ENCODE measurements around the gene CERK.

GRCh38 chr22:46726066-46726985 lies 11.7 kb downstream of the CERK start:
- TF ChIP-seq, protein P1, sequence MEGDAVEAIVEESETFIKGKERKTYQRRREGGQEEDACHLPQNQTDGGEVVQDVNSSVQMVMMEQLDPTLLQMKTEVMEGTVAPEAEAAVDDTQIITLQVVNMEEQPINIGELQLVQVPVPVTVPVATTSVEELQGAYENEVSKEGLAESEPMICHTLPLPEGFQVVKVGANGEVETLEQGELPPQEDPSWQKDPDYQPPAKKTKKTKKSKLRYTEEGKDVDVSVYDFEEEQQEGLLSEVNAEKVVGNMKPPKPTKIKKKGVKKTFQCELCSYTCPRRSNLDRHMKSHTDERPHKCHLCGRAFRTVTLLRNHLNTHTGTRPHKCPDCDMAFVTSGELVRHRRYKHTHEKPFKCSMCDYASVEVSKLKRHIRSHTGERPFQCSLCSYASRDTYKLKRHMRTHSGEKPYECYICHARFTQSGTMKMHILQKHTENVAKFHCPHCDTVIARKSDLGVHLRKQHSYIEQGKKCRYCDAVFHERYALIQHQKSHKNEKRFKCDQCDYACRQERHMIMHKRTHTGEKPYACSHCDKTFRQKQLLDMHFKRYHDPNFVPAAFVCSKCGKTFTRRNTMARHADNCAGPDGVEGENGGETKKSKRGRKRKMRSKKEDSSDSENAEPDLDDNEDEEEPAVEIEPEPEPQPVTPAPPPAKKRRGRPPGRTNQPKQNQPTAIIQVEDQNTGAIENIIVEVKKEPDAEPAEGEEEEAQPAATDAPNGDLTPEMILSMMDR (conservative IDR thresholded peaks at IDR 0.05 in 1 of 2, IDR thresholded peaks at IDR 0.05 in 1 of 2; ENCODE audit: extremely low read depth in 1 of 2, insufficient read depth in 1 of 2, low read depth in 1 of 2, low read length in 2 of 2) = no peak
- TF ChIP-seq EZH2 (IDR thresholded peaks at IDR 0.05; ENCODE audit: borderline replicate concordance, low read length) = no peak
